Thymus (tissue), 11 donors: ENCODE measurements around the gene NEDD4L. TPM values are rescaled to one million over a fixed set of nuclear protein-coding genes. Genes with fewer than 3 reads are reported as not detected.

ENCODE experiments used
- DNase-seq, 9 donors: peaks; one replicate each; pipeline ENCODE4 v3.0.0-alpha.2; 2013; ENCODE audit warnings: low spot score in 9 of 9, low read depth in 6 of 9, missing footprints in 1 of 9
- H3K27ac ChIP-seq, 2 donors: one replicate each; pipeline ENCODE4 v1.5.1; 2013; ENCODE audit warnings: control low read depth in 1 of 2, low read depth in 1 of 2, low read length in 1 of 2, mild to moderate bottlenecking in 1 of 2, moderate library complexity in 1 of 2
- H3K27me3 ChIP-seq, 2 donors: one replicate each; pipeline ENCODE4 v1.5.1; 2013; ENCODE audit warnings: low read length in 1 of 2; ENCODE audit not compliant: control insufficient read depth in 2 of 2, insufficient read depth in 1 of 2
- H3K36me3 ChIP-seq, 2 donors: one replicate each; pipeline ENCODE4 v1.5.1; 2013; ENCODE audit warnings: low read length in 1 of 2, mild to moderate bottlenecking in 1 of 2, moderate library complexity in 1 of 2; ENCODE audit not compliant: control insufficient read depth in 2 of 2, insufficient read depth in 2 of 2
- H3K4me1 ChIP-seq, 2 donors: one replicate each; pipeline ENCODE4 v1.5.1; 2013; ENCODE audit warnings: low read length in 2 of 2; ENCODE audit not compliant: control insufficient read depth in 2 of 2, insufficient read depth in 2 of 2
- H3K4me3 ChIP-seq, 2 donors: one replicate each; pipeline ENCODE4 v1.5.1; 2013; ENCODE audit warnings: low read length in 2 of 2, control low read depth in 1 of 2, mild to moderate bottlenecking in 1 of 2
- H3K9me3 ChIP-seq, 2 donors: one replicate each; pipeline ENCODE4 v1.5.1; 2013; ENCODE audit warnings: low read length in 1 of 2, mild to moderate bottlenecking in 1 of 2; ENCODE audit not compliant: control insufficient read depth in 2 of 2, insufficient read depth in 1 of 2
- WGBS: extraction: QIAGEN DNeasy Blood & Tissue Kit; methylation state at CpG from one replicate; pipeline ENCODE4 v1.1.7; 2013; 5-methylcytosine and 5-hydroxymethylcytosine counted together
- polyA plus RNA-seq: library from polyadenylated mRNA; stranded (reverse); fragments of 200-250 nt; gene quantifications from one replicate; pipeline ENCODE4 v1.2.3, GENCODE V29; 2013
- total RNA-seq: library from RNA; stranded (reverse); fragments of 120-200 nt; gene quantifications from one replicate; pipeline ENCODE4 v1.2.4, GENCODE V29; 2013
- donor health status: healthy.

Gene NEDD4L
- total and polyA plus RNA-seq, 2 donors, result 6.5 to 11.8 TPM

DNA sequence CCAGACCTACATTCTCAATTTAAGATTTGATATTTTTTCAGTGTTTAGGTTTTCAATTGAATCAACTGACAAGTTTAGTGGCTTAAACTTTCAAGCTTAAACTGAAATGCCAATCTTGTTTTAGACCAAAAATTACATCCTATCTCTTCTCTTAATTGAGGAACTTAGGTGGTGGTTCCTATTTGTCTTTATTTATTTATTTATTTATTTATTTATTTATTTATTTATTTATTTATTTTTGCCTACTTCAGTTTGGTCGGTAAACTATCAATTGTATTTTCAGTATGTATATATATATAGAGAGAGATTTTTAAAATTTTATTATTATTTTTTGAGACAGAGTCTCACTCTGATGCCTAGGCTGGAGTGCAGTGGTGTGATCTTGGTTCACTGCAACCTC, 68.1 kb downstream of the NEDD4L start:
- WGBS, result 97% methylated on average over 1 of the region's 1 CpG
- Histone ChIP-seq H3K4me1 (no peaks in the 10 kb centered on the region), H3K27me3 (no peaks in the 10 kb centered on the region), H3K4me3 (no peak overlapping the region), H3K9me3 (no peaks in the 10 kb centered on the region), H3K27ac (no peak overlapping the region), H3K36me3 (no peaks in the 10 kb centered on the region)
- DNase-seq, result no peak

- H3K36me3 ChIP-seq, result no peaks in the 10 kb centered on the region
- no peaks in the 10 kb centered on the region for H3K4me1 ChIP-seq
- DNase-seq, result no peak
- 97% methylated on average over 3 of the region's 3 CpGs for whole genome bisulfite sequencing
- H3K4me3 ChIP-seq, result no peak overlapping the region
- H3K27me3 ChIP-seq, result no peaks in the 10 kb centered on the region
- H3K27ac ChIP-seq, result no peak overlapping the region
- no peaks in the 10 kb centered on the region for H3K9me3 ChIP-seq
These were observed 69.3 kb downstream of the NEDD4L start for GRCh38 chr18:58113337-58113736.

DNA sequence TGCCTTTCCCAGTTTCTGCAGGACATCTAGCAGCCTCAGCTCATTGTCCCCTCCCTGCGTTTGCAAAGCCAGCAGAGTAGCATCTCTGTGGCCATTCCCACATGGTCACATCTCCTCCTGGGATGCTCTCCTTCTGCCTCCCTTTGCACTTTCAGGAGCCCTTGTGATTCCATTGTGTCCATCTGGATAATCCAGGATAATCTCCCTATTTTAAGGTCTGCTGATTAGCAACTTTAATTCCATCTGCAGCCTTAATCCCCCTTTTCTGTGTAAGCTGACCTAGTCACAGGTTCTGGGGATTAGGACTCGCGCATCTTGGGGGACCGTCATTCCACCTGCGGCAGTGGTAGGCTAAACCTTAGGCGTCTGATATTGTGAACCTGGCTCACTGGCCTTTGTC, 70.7 kb downstream of the NEDD4L start:
- Histone ChIP-seq H3K36me3 (no peaks in the 10 kb centered on the region), H3K27me3 (no peaks in the 10 kb centered on the region), H3K4me3 (no peak overlapping the region), H3K27ac (no peak overlapping the region), H3K9me3 (no peaks in the 10 kb centered on the region), H3K4me1 (no peaks in the 10 kb centered on the region)
- 97% methylated on average over 6 of the region's 6 CpGs for WGBS
- no peak for DNase-seq

DNA sequence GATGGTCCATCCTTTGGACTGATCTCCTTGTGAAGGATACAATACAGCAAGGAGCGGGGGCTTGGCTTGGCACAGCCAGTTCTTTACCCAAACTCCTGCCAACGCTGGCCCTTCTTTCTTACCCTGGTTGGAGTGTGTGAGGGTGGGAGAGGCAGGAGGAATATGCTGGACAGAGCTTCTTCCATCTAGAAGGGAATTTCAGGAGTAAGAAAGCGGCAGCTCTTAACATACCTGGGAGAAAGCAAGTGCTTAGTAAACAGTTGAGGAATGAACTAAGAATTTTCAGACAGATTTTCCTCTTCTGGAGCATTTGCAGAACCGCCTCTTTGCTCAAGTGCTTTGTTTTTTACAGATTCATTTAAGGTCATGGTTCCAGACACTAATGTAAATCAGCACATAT, 72.8 kb downstream of the NEDD4L start:
- Histone ChIP-seq H3K27me3 (no peaks in the 10 kb centered on the region), H3K4me3 (no peak overlapping the region), H3K4me1 (no peaks in the 10 kb centered on the region), H3K36me3 (no peaks in the 10 kb centered on the region), H3K9me3 (no peaks in the 10 kb centered on the region), H3K27ac (no peak overlapping the region)
- no peak for DNase-seq
- 74% methylated on average over 4 of the region's 4 CpGs for WGBS

DNA sequence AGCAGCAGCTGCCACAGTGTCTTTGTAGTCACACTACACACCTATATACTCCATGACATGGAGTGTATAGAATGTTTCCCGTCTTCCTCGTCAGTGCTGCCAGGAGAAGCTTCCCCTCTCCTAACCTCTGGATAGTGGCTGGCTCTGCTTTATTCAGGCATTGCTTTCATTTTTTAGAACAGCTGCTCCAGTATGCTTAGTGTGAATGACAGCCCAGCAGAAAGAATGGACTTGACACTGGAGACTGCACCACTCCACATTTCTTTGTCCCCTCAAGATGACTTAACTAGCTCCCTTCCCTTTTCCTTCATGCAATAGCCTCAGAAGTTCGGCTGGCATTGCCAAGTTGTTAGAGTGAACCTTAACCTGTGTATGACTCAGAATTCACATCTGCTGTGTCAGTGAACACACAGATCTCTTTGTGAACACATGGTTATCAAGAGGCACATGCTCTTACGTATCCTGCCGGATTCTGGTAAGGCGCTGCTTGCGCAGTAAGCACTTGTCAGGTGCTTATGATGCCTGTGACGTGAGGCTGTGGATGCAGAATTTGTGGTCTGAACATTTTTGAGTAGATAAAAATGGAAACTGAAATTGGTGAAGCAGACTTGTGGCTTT, 73.9 kb downstream of the NEDD4L start:
- Histone ChIP-seq H3K27me3 (no peaks in the 10 kb centered on the region), H3K36me3 (no peaks in the 10 kb centered on the region), H3K4me3 (no peak overlapping the region), H3K4me1 (no peaks in the 10 kb centered on the region), H3K9me3 (no peaks in the 10 kb centered on the region), H3K27ac (no peak overlapping the region)
- WGBS, result 82% methylated on average over 8 of the region's 8 CpGs
- no peak for DNase-seq

- 94% methylated on average over 6 of the region's 6 CpGs for WGBS
- H3K27ac ChIP-seq, result no peak overlapping the region
- no peaks in the 10 kb centered on the region for H3K9me3 ChIP-seq
- no peak overlapping the region for H3K4me3 ChIP-seq
- H3K4me1 ChIP-seq, result no peaks in the 10 kb centered on the region
- no peaks in the 10 kb centered on the region for H3K27me3 ChIP-seq
- H3K36me3 ChIP-seq, result no peaks in the 10 kb centered on the region
- no peak for DNase-seq
These were observed 74.5 kb downstream of the NEDD4L start for GRCh38 chr18:58118536-58118935.

DNA sequence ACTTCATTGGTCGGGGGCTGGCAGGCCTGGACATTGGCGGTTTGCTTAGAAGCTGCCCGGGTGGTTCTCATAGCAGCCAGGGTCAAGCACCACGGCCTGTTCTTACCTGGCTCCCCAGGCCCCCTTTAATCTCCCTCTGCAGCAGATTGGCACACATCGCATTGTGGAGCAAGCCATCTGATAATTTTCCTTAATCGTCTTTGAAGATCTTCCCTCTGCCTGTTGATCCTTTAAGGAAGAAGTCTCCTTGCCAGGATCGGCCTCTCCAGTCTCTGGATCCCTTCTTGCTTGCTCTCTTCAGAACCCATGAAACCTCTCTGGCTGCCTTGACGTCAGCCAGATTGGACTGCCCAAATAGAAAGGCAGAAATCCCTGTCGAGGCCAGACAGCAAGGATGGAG, 75.8 kb downstream of the NEDD4L start:
- H3K27ac ChIP-seq, result no peak overlapping the region
- no peak for DNase-seq
- no peaks in the 10 kb centered on the region for H3K36me3 ChIP-seq
- no peaks in the 10 kb centered on the region for H3K27me3 ChIP-seq
- H3K4me1 ChIP-seq, result no peaks in the 10 kb centered on the region
- H3K4me3 ChIP-seq, result no peak overlapping the region
- WGBS, result 96% methylated on average over 9 of the region's 9 CpGs
- no peaks in the 10 kb centered on the region for H3K9me3 ChIP-seq

GRCh38 chr18:58124475-58124874, 80.4 kb downstream of the NEDD4L start:
- H3K4me3 ChIP-seq, result no peak overlapping the region
- no peaks in the 10 kb centered on the region for H3K27me3 ChIP-seq
- H3K36me3 ChIP-seq, result no peaks in the 10 kb centered on the region
- WGBS, result 5% methylated on average over 3 of the region's 3 CpGs
- no peaks in the 10 kb centered on the region for H3K4me1 ChIP-seq
- no peak overlapping the region for H3K27ac ChIP-seq
- no peaks in the 10 kb centered on the region for H3K9me3 ChIP-seq
- no peak for DNase-seq

DNA sequence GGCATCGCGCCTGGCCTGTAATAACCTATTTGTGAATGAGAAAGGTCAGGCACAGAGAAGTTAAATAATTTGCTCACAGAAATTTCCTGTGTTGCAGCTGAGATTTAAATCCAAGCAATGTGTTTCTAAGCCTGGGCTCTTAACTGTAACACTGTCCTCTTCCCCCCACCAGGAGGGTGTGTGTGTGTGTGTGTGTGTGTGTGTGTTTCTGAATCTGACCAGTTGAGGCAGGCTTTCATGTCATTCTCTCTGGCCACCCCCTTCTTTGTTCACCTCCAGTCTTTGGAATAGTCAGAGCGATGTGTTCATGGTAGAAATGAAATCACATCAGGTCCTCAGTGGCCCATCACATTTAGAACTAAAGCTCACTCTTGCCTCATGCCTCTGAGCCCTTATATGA, 81.2 kb downstream of the NEDD4L start:
- H3K27me3 ChIP-seq, result no peaks in the 10 kb centered on the region
- DNase-seq, result no peak
- 97% methylated on average over 3 of the region's 3 CpGs for WGBS
- no peak overlapping the region for H3K27ac ChIP-seq
- H3K4me1 ChIP-seq, result no peaks in the 10 kb centered on the region
- H3K4me3 ChIP-seq, result no peak overlapping the region
- H3K36me3 ChIP-seq, result no peaks in the 10 kb centered on the region
- H3K9me3 ChIP-seq, result no peaks in the 10 kb centered on the region

DNA sequence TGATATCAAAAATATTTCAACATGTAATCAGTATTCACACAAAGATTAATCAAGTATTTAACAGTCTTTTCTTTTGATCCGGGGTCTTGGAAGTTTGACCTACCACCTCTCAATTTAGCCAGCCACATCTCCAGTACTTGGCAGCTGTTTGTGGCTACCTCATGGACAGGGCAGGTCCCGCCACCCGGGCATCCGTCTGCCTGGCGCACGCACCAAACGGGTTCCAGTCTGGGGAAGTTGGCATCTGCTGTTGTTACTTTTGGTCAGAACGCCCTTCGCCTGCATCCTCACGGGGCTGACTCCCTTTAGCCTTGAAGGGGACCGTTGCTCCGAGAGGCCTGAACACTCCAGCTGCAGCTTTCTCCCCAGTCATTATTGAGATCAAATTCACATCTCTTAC, 81.7 kb downstream of the NEDD4L start:
- WGBS, result 96% methylated on average over 12 of the region's 12 CpGs
- no peaks in the 10 kb centered on the region for H3K9me3 ChIP-seq
- no peak for DNase-seq

More for the DNA sequence above, 81.7 kb downstream of the NEDD4L start:
- no peak overlapping the region for H3K27ac ChIP-seq
- H3K27me3 ChIP-seq, result no peaks in the 10 kb centered on the region
- H3K36me3 ChIP-seq, result no peaks in the 10 kb centered on the region
- no peaks in the 10 kb centered on the region for H3K4me1 ChIP-seq
- H3K4me3 ChIP-seq, result no peak overlapping the region
